Cardiac fibroblast (primary cell): Measurements from ENCODE around the gene IGSF10.
A peak's percentile ranks its signal among the peaks of the same experiment; 100 is the strongest.

Source experiments
- DNase-seq, 2 donors: peaks; one replicate each; pipeline versions ENCODE4 v3.0.0 to v3.0.0-alpha.2; 2010; ENCODE audit warnings: low read depth in 2 of 2
- H3K4me3 ChIP-seq, 2 donors: replicated peaks in 1 of 2; 1 replicate in 1 of 2; 2 replicates in 1 of 2; pipeline ENCODE4 v1.5.1; 2011; ENCODE audit warnings: low read depth in 2 of 2, low read length in 2 of 2, mild to moderate bottlenecking in 2 of 2, moderate library complexity in 1 of 2
- TF ChIP-seq, protein P1 (sequence below): IDR thresholded peaks from one replicate; pipeline ENCODE4 v1.5.1; 2011; ENCODE audit warnings: low read depth, mild to moderate bottlenecking, low read length, inconsistent platforms

Gene IGSF10

DNA sequence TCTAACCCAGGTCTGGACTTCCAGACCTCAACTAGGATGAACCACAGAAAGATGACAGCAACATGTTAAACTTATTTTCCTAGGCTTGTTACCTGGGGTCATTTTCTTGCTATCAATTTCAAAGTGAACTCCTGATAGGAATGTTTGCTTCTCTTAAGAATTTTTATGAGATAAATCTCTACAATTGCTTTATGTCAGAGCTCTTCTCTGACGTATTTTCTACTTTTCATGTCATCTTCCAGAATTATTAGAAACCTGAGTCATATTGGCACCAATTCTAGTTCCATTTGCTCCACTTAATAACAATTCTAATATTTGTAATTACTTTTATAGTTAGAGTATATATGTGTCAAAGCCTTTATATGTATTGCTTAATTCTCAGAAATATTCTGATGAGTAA is 2.1 kb upstream of the IGSF10 start:
- H3K4me3 ChIP-seq = no peak overlapping the region
- TF ChIP-seq, protein P1, sequence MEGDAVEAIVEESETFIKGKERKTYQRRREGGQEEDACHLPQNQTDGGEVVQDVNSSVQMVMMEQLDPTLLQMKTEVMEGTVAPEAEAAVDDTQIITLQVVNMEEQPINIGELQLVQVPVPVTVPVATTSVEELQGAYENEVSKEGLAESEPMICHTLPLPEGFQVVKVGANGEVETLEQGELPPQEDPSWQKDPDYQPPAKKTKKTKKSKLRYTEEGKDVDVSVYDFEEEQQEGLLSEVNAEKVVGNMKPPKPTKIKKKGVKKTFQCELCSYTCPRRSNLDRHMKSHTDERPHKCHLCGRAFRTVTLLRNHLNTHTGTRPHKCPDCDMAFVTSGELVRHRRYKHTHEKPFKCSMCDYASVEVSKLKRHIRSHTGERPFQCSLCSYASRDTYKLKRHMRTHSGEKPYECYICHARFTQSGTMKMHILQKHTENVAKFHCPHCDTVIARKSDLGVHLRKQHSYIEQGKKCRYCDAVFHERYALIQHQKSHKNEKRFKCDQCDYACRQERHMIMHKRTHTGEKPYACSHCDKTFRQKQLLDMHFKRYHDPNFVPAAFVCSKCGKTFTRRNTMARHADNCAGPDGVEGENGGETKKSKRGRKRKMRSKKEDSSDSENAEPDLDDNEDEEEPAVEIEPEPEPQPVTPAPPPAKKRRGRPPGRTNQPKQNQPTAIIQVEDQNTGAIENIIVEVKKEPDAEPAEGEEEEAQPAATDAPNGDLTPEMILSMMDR = no peak

DNA sequence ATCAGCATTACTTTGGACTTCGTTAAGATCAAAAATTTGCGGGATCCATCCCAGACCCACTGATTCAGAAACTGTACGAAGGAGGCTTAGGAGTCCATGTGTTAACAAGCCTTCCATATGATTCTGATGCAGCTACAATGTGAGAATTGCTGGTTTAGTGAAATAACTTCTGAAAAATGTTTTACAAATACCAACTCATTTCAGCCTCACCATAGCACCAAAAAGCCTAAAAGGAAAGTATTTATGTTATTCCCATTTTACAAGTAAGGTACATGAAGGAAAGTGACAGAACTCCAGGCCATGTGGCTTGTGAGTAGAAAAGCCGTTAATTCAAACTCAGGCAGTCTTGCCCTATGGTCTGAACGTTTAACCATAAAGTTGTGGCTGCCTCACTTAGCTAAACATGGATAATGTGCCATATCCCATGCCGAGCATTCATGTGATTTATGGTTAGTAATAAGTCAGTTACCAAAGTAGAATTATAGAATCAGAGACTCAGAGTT is 1.5 kb upstream of the IGSF10 start:
- TF ChIP-seq, protein P1 = no peak
- H3K4me3 ChIP-seq = no peak overlapping the region
- no peak for DNase-seq

More for the DNA sequence above, 2.1 kb upstream of the IGSF10 start:
- DNase-seq = no peak

DNA sequence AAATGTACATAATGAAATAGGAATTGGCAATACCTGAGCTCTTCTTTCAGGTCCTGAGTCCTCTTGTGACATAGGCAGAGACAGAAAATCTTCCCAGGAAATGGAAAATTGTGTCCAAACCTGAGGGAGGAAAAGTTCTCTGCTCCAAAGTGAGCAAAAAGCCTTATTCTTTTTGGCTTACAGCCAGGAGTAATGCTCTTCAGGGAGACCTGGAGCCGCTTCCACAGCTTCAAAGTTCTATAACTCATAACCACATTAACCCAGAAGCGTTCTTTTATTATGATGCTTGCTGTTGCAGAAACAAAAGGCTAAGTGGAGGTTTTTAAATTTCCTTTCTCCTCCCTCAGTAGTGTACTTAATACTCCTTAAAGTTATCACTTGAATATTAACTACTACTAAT is 633 bp downstream of the IGSF10 start:
- DNase-seq = peak; percentile 30 to 42
- H3K4me3 ChIP-seq = peak overlapping the region in 1 of 2 donors; percentile 63
- TF ChIP-seq, protein P1 = no peak

DNA sequence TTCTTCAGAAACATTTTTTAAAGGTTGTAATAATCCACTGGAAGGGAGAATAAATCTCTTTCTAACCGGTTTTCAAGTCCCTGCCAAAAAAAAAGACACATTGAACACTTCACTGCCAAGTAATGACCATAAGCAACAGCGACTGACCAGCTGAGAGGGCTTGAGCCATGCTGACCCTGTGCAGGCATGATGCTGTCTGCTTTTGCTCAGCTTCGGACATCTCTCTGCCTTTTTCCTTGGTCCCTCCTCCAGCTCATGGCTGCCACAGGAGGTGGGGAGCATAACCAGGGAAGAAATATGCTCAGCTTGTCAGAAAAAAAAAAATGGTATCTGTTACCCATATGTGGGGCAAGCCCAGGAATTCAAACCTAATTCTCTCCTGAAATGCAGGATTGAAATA is 1.5 kb downstream of the IGSF10 start:
- TF ChIP-seq, protein P1 = no peak

DNA sequence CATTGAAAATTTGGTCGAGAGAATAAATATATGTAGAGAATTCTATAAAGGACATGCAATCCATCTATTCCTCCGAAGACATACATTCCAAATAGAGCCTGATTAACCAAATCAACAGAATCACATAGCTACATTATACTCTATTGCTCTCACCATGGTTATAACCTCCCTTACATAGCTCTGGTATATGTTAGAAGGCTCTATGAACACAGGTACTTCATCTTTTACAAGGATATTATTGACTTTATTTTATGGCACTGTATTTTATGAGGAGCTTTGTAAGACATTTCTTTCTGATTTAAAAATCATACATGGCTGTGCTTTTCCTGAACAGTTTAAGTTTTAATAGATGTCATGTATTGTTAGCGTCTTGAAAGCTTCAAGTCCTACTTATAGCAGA is 4.8 kb downstream of the IGSF10 start:
- TF ChIP-seq, protein P1 = no peak

More for the DNA sequence above, 1.5 kb downstream of the IGSF10 start:
- peak in 1 of 2 donors; percentile 39 for DNase-seq
- H3K4me3 ChIP-seq = peak overlapping the region in 1 of 2 donors; percentile 13

DNA sequence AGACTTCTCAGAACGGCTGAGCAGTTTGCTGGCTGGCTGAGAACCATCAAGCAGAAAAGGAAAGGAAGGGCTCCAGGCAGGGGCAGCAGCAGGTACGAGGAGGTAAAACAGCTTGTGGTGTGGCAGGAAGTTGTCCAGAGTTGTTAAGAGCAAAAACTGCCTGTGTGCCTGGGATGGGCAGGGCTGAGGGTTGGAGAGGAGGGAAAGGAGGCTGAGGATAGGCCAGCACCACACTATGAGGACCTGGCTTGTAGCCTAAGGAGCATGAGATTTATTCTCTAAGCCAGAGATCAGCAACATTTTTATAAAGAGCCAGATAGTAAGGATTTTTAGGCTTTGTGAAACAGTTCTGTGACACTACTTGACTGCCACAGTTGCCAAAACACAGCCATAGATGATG is 8.0 kb downstream of the IGSF10 start:
- no peak overlapping the region for H3K4me3 ChIP-seq
- no peak for DNase-seq
- TF ChIP-seq, protein P1 = no peak

More for the DNA sequence above, 4.8 kb downstream of the IGSF10 start:
- DNase-seq = no peak
- H3K4me3 ChIP-seq = no peak overlapping the region

DNA sequence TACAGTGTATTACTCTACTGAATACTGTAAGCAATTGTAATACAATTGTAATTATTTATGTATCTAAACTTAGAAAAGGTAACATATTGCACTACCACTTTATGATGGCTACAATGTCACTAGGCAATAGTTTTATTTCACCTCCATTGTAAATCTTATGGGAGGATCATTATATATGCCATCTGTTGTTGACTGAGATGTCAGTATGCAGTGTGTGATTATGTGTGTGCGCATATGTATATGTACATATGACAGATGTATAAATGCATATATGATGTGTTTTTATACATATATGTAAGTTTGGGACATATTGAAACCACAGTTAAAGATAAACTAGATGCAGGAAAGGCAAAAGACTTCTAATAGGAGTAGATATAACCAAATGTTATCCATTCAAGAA is 8.5 kb downstream of the IGSF10 start:
- TF ChIP-seq, protein P1 = no peak
- DNase-seq = no peak
- H3K4me3 ChIP-seq = no peak overlapping the region
